ENCODE measurements around the gene OR4C5.
"Not testable (repeated sequence)": the region's sequence is repeated elsewhere in the genome, so short reads cannot be mapped to it uniquely, and the experiment has no call there.

OR4C5 gene

GRCh38 chr11:48366365-48366764, at the start of gene OR4C5:
Gene OR4C5, minus strand, starts transcription at chr11:48366465. Its CDS starts 0 bp downstream, at chr11:48366465.
- no peak for DNase-seq (ENCODE audit: low read depth)

GRCh38 chr11:48384670-48385069, 18.4 kb upstream of the OR4C5 start:
- no peak for DNase-seq (ENCODE audit: low read depth)

DNA sequence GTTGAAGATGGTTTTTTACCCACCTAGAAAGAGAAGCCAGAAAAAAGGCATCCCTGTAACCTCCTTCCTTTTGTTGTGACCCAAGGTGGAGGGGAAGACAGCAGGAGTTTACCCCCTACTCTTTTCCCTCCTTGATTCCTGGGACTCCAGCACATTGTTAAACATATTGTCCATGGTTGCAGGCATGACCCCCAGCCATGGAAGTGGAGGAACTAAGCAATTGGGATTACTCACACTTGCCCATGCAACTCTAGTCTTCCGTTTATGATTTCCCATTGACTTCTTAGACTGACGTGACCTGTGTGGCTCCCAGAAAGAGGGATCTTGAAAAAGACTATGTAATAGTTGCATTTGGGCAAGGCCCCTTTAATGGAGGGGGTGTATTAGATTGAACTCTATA, 17.9 kb upstream of the OR4C5 start:
- not testable (repeated sequence) for DNase-seq (ENCODE audit: low read depth)

GRCh38 chr11:48361289-48361688, 5.0 kb downstream of the OR4C5 start:
- not testable (repeated sequence) for DNase-seq (ENCODE audit: low read depth)

- no peak for DNase-seq (ENCODE audit: low read depth)
These were observed 11.6 kb downstream of the OR4C5 start for GRCh38 chr11:48354677-48355076.

GRCh38 chr11:48354013-48354412, 12.3 kb downstream of the OR4C5 start:
- DNase-seq (ENCODE audit: low read depth) = no peak

GRCh38 chr11:48346286-48346685, 20.0 kb downstream of the OR4C5 start:
- not testable (repeated sequence) for DNase-seq (ENCODE audit: low read depth)

DNA sequence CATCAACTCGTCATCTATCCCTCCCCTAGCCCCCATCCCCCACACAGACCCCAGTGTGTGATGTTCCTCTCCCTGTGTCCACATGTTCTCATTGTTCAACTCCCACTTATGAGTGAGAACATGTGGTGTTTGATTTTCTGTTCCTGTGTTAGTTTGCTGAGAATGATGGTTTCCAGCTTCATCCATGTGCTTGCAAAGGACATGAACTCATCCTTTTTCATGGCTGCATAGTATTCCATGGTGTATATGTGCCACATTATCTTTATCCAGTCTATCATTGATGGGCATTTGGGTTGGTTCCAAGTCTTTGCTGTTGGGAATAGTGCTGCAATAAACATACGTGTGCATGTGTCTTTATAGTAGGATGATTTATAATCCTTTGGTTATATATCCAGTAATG, 23.8 kb downstream of the OR4C5 start:
- DNase-seq (ENCODE audit: low read depth) = not testable (repeated sequence)

DNA sequence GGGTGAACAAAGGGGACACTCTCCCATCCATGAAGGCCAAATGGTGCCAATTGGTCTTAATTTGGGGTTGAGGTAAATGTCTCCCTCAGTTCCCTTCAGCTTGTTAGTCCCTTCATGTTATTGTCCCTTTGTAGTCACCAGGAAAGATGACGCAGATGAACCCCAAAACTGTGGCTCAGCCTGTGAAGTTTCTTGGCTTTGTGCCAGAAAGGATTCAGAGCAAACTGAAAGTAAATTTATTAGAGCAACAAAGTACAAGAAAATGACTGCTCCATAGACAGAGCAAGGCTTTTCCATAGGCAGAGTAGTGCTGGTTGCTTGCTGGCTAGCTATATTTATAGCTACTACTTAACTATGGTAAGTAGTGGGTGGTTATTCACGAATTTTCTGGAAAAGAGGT, 24.8 kb downstream of the OR4C5 start:
- DNase-seq (ENCODE audit: low read depth) = no peak

DNA sequence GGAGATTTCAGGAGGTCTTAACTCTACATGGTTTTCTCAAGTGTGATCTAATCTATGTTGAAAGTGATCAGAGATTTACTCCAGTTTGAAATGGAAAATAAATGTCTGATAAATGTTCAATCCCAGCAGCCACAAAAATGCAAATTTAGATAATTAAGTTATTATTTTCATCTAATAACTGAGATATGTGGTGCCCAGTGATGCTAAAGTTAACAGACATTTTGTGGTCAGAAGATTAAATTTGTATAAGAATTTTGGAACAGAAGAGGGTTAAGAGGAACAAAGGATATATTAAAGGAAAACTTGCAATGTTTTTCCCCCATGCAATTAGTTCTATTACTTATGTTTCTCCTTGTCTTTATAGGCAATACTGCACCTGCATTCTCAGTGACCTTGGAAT, 41.6 kb downstream of the OR4C5 start, which contains the start of gene OR4C3:
OR4C3 (plus strand) TSS at position 301 of the 400 bp plus-strand sequence. CDS start 102 bp downstream, outside the sequence.
- not testable (repeated sequence) for DNase-seq (ENCODE audit: low read depth)

DNA sequence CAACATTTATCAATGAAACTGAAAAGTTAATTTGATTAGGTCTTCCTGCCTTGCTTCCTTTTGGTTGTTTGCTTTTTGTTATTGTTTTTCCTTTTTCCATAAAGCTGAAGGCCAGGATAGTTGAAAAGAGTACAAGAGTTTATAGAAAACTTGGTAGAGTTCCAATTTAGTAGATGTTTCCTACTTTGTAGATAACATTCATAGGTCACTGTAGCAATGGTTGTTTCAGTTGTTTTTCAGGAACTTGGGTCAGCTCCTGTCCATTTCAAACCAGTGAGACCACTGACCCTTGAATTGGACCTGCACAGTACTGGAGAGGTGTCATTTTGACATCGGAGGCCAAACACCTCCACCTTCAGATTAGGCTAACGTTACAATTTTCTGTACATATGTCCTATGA, 46.5 kb downstream of the OR4C5 start:
- DNase-seq (ENCODE audit: low read depth) = not testable (repeated sequence)

Measured in fibroblast of the conjunctiva (primary cell).